Mammary epithelial cell (primary cell): ENCODE data around the gene UNC80.

ENCODE experiments used
- CTCF ChIP-seq, 2 donors: IDR thresholded peaks in 1 of 2; conservative IDR thresholded peaks in 1 of 2; 2 replicates each; pipeline ENCODE4 v1.5.1; 2011 to 2012; ENCODE audit warnings: inconsistent platforms in 2 of 2, low read length in 2 of 2, mild to moderate bottlenecking in 2 of 2, control low read depth in 1 of 2, low read depth in 1 of 2; ENCODE audit not compliant: insufficient read depth in 1 of 2; ENCODE audit errors: extremely low read depth in 1 of 2
- EZH2 ChIP-seq: IDR thresholded peaks from 2 replicates; pipeline ENCODE4 v1.6.1; 2012; ENCODE audit warnings: low read length, inconsistent platforms, borderline replicate concordance

- no peak for TF ChIP-seq CTCF (conservative IDR thresholded peaks at IDR 0.05 in 1 of 2, IDR thresholded peaks at IDR 0.05 in 1 of 2; ENCODE audit: extremely low read depth in 1 of 2, insufficient read depth in 1 of 2, low read depth in 1 of 2, low read length in 2 of 2)
- TF ChIP-seq EZH2: no peak
Measured at GRCh38 chr2:209998596-209998995, 227.0 kb downstream of the UNC80 start.
